GM06990 (cell line): ENCODE measurements around the gene ALS2CL.

ENCODE experiments used
- DNase-seq: peaks from one replicate; pipeline ENCODE4 v3.0.0-alpha.2; 2011; ENCODE audit not compliant: insufficient read length; ENCODE audit errors: extremely low read depth
- H3K27me3 ChIP-seq: replicated peaks from 2 replicates; pipeline ENCODE4 v1.6.0; 2011; ENCODE audit warnings: low read length; ENCODE audit not compliant: control insufficient read depth, insufficient read depth
- H3K36me3 ChIP-seq: 2 replicates; pipeline ENCODE4 v1.5.1; 2011; ENCODE audit warnings: low read length; ENCODE audit not compliant: control insufficient read depth, insufficient read depth
- H3K4me3 ChIP-seq: replicated peaks from 2 replicates; pipeline ENCODE4 v1.5.1; 2011; ENCODE audit warnings: low read depth, mild to moderate bottlenecking, control low read depth, low read length
- CTCF ChIP-seq: IDR thresholded peaks from 2 replicates; pipeline ENCODE4 v1.5.1; 2011; ENCODE audit warnings: low read length, control low read depth, mild to moderate bottlenecking, inconsistent platforms; ENCODE audit not compliant: insufficient read depth, poor library complexity, severe bottlenecking

The ALS2CL gene

GRCh38 chr3:46719044-46719565 is 25.6 kb upstream of the ALS2CL start:
- DNase-seq, result no peak
- no peaks in the 10 kb centered on the region for H3K27me3 ChIP-seq
- H3K4me3 ChIP-seq, result no peak overlapping the region
- no peaks in the 10 kb centered on the region for H3K36me3 ChIP-seq
- TF ChIP-seq CTCF, result no peak

GRCh38 chr3:46717447-46718231 is 24.2 kb upstream of the ALS2CL start, which contains the start of gene PRSS50:
TSS of gene PRSS50 (minus strand) at chr3:46717869. CDS start at chr3:46717824, 45 bp downstream.
- no peak for DNase-seq
- Histone ChIP-seq H3K36me3 (no peaks in the 10 kb centered on the region), H3K4me3 (no peak within 1 kb of the TSS), H3K27me3 (no peaks in the 10 kb centered on the region)
- TF ChIP-seq CTCF, result peak; percentile 34

DNA sequence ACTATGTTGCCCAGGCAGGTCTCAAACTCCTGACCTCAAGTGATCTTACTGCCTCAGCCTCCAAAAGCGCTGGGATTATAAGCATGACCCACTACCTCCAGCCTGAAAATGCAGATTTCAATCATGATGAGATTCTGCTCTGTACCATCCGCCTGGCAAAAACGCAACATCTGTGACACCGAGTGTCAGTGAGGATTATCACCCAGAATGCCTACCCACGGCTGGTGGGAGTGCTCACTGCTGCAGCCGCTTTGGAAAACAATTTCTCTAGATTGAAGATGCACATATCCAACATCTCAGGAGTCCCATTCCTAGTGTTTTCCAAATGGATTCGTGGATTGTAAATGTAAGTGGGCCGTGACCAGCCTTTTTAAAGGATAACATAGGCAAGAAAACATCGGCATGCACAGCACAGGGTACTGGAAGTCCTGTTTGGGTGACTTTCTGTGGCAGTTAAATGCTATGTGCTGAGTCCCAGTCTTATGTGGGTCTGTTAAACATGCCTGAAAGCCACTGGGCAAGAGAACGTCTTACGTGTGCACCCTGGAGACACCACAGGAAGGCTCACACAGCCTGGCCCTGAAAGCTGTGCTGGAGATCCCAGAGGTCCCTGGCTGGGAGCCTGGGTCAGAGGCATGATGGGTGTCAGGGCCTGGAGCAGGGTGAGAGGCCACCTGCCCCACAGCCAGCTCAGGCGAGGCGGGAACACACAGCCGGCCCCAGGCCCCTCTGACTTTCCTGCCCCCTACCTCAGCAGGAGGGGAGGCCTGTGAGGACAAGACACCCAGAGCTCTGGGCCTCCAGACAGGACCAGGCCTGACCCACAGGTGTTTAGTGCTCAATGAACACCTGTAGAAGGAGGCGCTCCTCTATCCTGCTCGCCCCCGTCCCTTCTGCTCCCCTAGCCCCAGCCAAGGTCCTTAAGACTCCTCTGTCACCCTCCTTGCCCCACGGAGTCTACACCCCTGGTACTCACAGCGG is 23.3 kb upstream of the ALS2CL start:
- no peak for DNase-seq
- H3K27me3 ChIP-seq, result no peaks in the 10 kb centered on the region
- no peak overlapping the region for H3K4me3 ChIP-seq
- no peaks in the 10 kb centered on the region for H3K36me3 ChIP-seq
- TF ChIP-seq CTCF, result no peak

GRCh38 chr3:46715507-46716175 is 22.2 kb upstream of the ALS2CL start:
- Histone ChIP-seq H3K36me3 (no peaks in the 10 kb centered on the region), H3K27me3 (no peaks in the 10 kb centered on the region), H3K4me3 (no peak overlapping the region)
- no peak for TF ChIP-seq CTCF
- DNase-seq, result no peak

DNA sequence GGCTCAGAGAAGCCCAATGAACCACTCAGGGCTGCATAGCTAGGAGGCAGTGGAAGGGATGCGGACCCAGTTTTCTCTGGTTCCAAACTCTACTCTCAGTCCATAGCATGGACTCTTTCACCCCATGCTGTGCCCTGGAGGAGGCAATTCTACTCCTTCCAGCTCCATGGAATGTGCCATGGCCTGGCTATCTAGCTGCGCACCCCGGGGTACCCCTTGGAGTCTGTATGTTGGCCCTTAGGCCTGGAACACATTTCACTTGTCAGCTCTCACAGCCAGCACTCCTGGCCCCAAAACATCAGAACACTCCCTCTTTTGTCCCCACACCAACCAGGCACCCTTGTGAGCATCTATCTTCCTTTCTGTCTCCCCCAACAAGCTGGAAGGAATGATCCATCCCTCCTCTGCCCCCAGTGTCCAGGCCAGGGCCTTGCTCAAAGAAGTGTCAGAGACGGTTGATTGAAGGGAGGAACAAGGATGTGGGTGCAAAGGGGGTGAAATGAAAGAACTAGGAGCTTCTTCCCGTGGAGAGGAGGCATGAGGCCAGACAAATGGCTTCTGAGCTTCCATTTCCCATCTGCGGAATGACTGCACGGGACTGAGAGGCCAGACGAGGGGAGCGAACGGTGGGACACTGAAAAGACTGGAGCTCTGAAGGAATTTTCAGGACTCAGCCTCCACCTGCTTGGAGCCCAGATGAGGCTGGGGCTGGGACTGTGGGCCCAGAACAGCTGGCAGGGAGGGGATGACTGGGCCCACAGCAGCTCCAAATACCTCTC is 21.4 kb upstream of the ALS2CL start:
- no peak for DNase-seq
- Histone ChIP-seq H3K27me3 (no peaks in the 10 kb centered on the region), H3K36me3 (no peaks in the 10 kb centered on the region), H3K4me3 (no peak overlapping the region)
- TF ChIP-seq CTCF, result no peak
